GM12892 (cell line): Measurements from ENCODE around the gene TTBK2.

Experiments used
- POLR2AphosphoS5 ChIP-seq: IDR thresholded peaks from 2 replicates; pipeline ENCODE4 v1.6.1; 2011; ENCODE audit warnings: low read depth, low read length, control low read depth
- TAF1 ChIP-seq: IDR thresholded peaks from 2 replicates; pipeline ENCODE4 v1.6.1; 2011; ENCODE audit warnings: low read depth, mild to moderate bottlenecking, control low read depth, low read length, borderline replicate concordance

GRCh38 chr15:42808913-42809312 lies 111.7 kb downstream of the TTBK2 start:
- TF ChIP-seq TAF1 (no peak), POLR2AphosphoS5 (no peak)
